HepG2 (cell line): ENCODE results near the gene LDLRAD3. TPM values are rescaled to one million over a fixed set of nuclear protein-coding genes. Genes with fewer than 3 reads are reported as not detected.

Source experiments
- ATAC-seq: fragments of 200-7000 bp; cut with Tn5 transposase; 3 replicates; pipeline ENCODE4 v1.9.1; 2020; ENCODE audit warnings: mild to moderate bottlenecking, moderate library complexity
- BruUV-seq: library from RNA; stranded (reverse); fragments of 400-500 nt; replicated peaks from 2 replicates; lab custom pipeline; 2021; lab: Mats Ljungman, UMichigan
- CTCF ChIA-PET: fragments of 300-600 bp; formaldehyde crosslinking; extraction: SDS; loops from one replicate; lab custom pipeline; 2021; ENCODE audit warnings: low total read pairs, inconsistent platforms, low intra/inter-chr PET ratio; lab: Yijun Ruan, JAX
- POLR2A ChIA-PET: fragments of 350-600 bp; sonication (Branson Sonifier 250); formaldehyde crosslinking; loops from one replicate; lab custom pipeline; 2020; ENCODE audit warnings: antibody characterized with exemption, inconsistent platforms; lab: Yijun Ruan, JAX
- DNase-seq: peaks from one replicate; pipeline ENCODE4 v3.0.0-alpha.2; 2015; ENCODE audit warnings: low spot score
- FAIRE-seq: peaks from 3 replicates; lab custom pipeline; 2011; peaks lifted over from hg19 to GRCh38; lab: Jason Lieb, UNC
- H2AFZ ChIP-seq: one replicate; pipeline ENCODE4 v1.6.1; 2011; ENCODE audit warnings: low read length, inconsistent platforms
- H3K27ac ChIP-seq: fragments of 300-600 bp; 3 replicates; pipeline ENCODE4 v1.8.0; 2011; ENCODE audit warnings: mixed run types, mild to moderate bottlenecking, mixed read lengths, low read length, inconsistent platforms; ENCODE audit not compliant: insufficient read depth; ENCODE audit errors: extremely low read length
- H3K27me3 ChIP-seq, 2 experiments: fragments of 200-600 bp in 1 of 2; 2 replicates in 1 of 2; 3 replicates in 1 of 2; pipeline versions ENCODE4 v1.6.0 to v1.8.0; 2011; ENCODE audit warnings: low read length in 2 of 2, mild to moderate bottlenecking in 2 of 2, moderate library complexity in 2 of 2, inconsistent platforms in 1 of 2; ENCODE audit not compliant: insufficient read depth in 2 of 2, control insufficient read depth in 1 of 2
- H3K36me3 ChIP-seq, 2 experiments: fragments of 200-600 bp in 1 of 2; replicated peaks in 1 of 2; 2 replicates in 1 of 2; 3 replicates in 1 of 2; pipeline versions ENCODE4 v1.5.1 to v1.8.0; 2011; ENCODE audit warnings: low read length in 2 of 2, inconsistent platforms in 1 of 2; ENCODE audit not compliant: insufficient read depth in 2 of 2, control insufficient read depth in 1 of 2
- H3K4me1 ChIP-seq: 2 replicates; pipeline ENCODE4 v1.5.1; 2012; ENCODE audit warnings: low read length, inconsistent platforms; ENCODE audit not compliant: insufficient read depth
- H3K4me2 ChIP-seq: 2 replicates; pipeline ENCODE4 v1.6.0; 2011; ENCODE audit warnings: low read depth, low read length, inconsistent platforms
- H3K4me3 ChIP-seq, 3 experiments: fragments of 200-600 bp in 1 of 3; sonication (generic), shearing (Covaris generic) in 1 of 3; replicated peaks in 1 of 3; 2 replicates each; pipeline ENCODE4 v1.5.1; 2011 to 2016; ENCODE audit warnings: low read length in 3 of 3, inconsistent platforms in 2 of 3, low read depth in 2 of 3, mild to moderate bottlenecking in 2 of 3, control low read depth in 1 of 3, mixed read lengths in 1 of 3; ENCODE audit not compliant: insufficient read depth in 1 of 3
- H3K79me2 ChIP-seq: one replicate; pipeline ENCODE4 v1.6.1; 2011; ENCODE audit warnings: low read length, inconsistent platforms; ENCODE audit not compliant: insufficient read depth
- H3K9ac ChIP-seq: 2 replicates; pipeline ENCODE4 v1.6.0; 2011; ENCODE audit warnings: mild to moderate bottlenecking, low read depth, low read length, inconsistent platforms; ENCODE audit not compliant: insufficient read depth
- H3K9me3 ChIP-seq: 2 replicates; pipeline ENCODE4 v1.5.1; 2012; ENCODE audit warnings: mild to moderate bottlenecking, low read length
- H4K20me1 ChIP-seq: 2 replicates; pipeline ENCODE4 v1.6.0; 2011; ENCODE audit warnings: inconsistent platforms, mild to moderate bottlenecking, low read length, moderate library complexity; ENCODE audit not compliant: insufficient read depth
- ELF1 ChIP-seq: sonication (generic); formaldehyde crosslinking; IDR thresholded peaks from 2 replicates; pipeline ENCODE4 v1.4.0; 2020; ENCODE audit warnings: missing genetic modification reagents
- ESRRA ChIP-seq: sonication (generic); formaldehyde crosslinking; IDR thresholded peaks from 2 replicates; pipeline ENCODE4 v1.5.1; 2020; ENCODE audit warnings: mild to moderate bottlenecking, low read depth, missing genetic modification reagents
- MED1 ChIP-seq: sonication (generic); formaldehyde crosslinking; IDR thresholded peaks from 2 replicates; pipeline ENCODE4 v1.4.0; 2020; ENCODE audit warnings: missing genetic modification reagents
- PCBP1 ChIP-seq: fragments of 200-400 bp; formaldehyde crosslinking; IDR thresholded peaks from 2 replicates; pipeline ENCODE4 v1.6.1; 2017; ENCODE audit warnings: mild to moderate bottlenecking, low read depth, low read length, borderline replicate concordance
- ZFP91 ChIP-seq: sonication (generic); formaldehyde crosslinking; IDR thresholded peaks from 2 replicates; pipeline ENCODE4 v1.9.0; 2022; ENCODE audit warnings: missing genetic modification reagents, mild to moderate bottlenecking, borderline replicate concordance
- ZNF639 ChIP-seq: conservative IDR thresholded peaks from 2 replicates; pipeline ENCODE4 v1.6.1; 2018; ENCODE audit warnings: missing genetic modification reagents
- ZNF646 ChIP-seq: sonication (generic); formaldehyde crosslinking; IDR thresholded peaks from 2 replicates; pipeline ENCODE4 v1.9.0; 2021; ENCODE audit warnings: mild to moderate bottlenecking, missing genetic modification reagents
- WGBS: methylation state at CpG from one replicate; pipeline ENCODE4 v1.1.6; 2017; ENCODE audit warnings: low lambda C conversion rate; 5-methylcytosine and 5-hydroxymethylcytosine counted together
- in situ Hi-C: cut with HindIII; loops from 2 replicates; pipeline ENCODE4 v1.10.0; 2017; ENCODE audit warnings: low pct_unique_long_range_greater_than_20kb; ENCODE audit not compliant: extremely low pct_ligation_motif_present
- intact Hi-C: fragments of 100-400 bp; cut with micrococcal nuclease; formaldehyde crosslinking; loops from one replicate; pipeline ENCODE4 v1.10.0; 2022; ENCODE audit not compliant: unreplicated experiment
- polyA plus RNA-seq, 8 experiments: library from polyadenylated mRNA; depleted of rRNA in 3 of 8; stranded (reverse) in 7 of 8; unstranded in 1 of 8; fragments of >200 nt; fragmentation: Illumina TruSeq in 4 of 8; extraction: Trizol in 4 of 8; gene quantifications; 2 replicates each; pipeline versions ENCODE4 v1.2.1 to v1.2.3, GENCODE V29; 2011 to 2016; ENCODE audit warnings: low read depth in 4 of 8, missing spikeins in 1 of 8, mixed read lengths in 1 of 8; ENCODE audit not compliant: insufficient read depth in 1 of 8
- total RNA-seq, 5 experiments: library from RNA; depleted of rRNA; stranded (reverse); fragments of >200 nt; fragmentation: Illumina TruSeq; extraction: Trizol; gene quantifications; 2 replicates each; pipeline ENCODE4 v1.2.3, GENCODE V29; 2016; ENCODE audit warnings: low read depth in 1 of 5

Gene LDLRAD3
- total and polyA plus RNA-seq, 2 of the 13 experiments (the other 11 are each of a cell fraction or from before 2014, with no cell fraction given), result 0.50 to 0.60 TPM

GRCh38 chr11:36141196-36141953 is 197.5 kb downstream of the LDLRAD3 start (continued):
- TF ChIP-seq ZNF646, result no peak
- TF ChIP-seq, all 625 proteins: peak for 1

GRCh38 chr11:36141956-36142355 is 198.1 kb downstream of the LDLRAD3 start:
- H3K9ac ChIP-seq, result no peak overlapping the region
- ChIA-PET CTCF (no interaction called here), POLR2A (no interaction called here)
- BruUV-seq, result no TSS peak
- no peaks in the 10 kb centered on the region for H3K9me3 ChIP-seq
- TF ChIP-seq ELF1 (CRISPR knock-in tag), result no peak
- TF ChIP-seq ESRRA (CRISPR knock-in tag), result no peak
- no peak for TF ChIP-seq MED1 (CRISPR knock-in tag)
- no peak for TF ChIP-seq ZNF639 (CRISPR knock-in tag)
- TF ChIP-seq ZFP91 (CRISPR knock-in tag), result no peak
- TF ChIP-seq PCBP1, result no peak
- no peak for DNase-seq
- H3K4me3 ChIP-seq, result no peak overlapping the region
- no peak for ATAC-seq
- H3K27me3 ChIP-seq, result no peaks in the 10 kb centered on the region
- FAIRE-seq, result no peak
- H3K4me1 ChIP-seq, result no peaks in the 10 kb centered on the region
- H2AFZ ChIP-seq, result no peak overlapping the region
- in situ Hi-C loops, result no loop called here
- H4K20me1 ChIP-seq, result no peaks in the 10 kb centered on the region
- H3K36me3 ChIP-seq, result no peaks in the 10 kb centered on the region
- intact Hi-C loops, result no loop called here
- no peaks in the 10 kb centered on the region for H3K79me2 ChIP-seq
- no peak overlapping the region for H3K4me2 ChIP-seq
- H3K27ac ChIP-seq, result no peak overlapping the region
- WGBS, result 23% methylated on average over 2 of the region's 2 CpGs
